GM18526 (cell line): ENCODE measurements around the gene ITPRIPL2.

Experiments
- POLR2A ChIP-seq: IDR thresholded peaks from 3 replicates; pipeline ENCODE4 v1.6.1; 2011; ENCODE audit not compliant: insufficient read length; ENCODE audit errors: extremely low read depth

The ITPRIPL2 gene

GRCh38 chr16:19113577-19114358, at the start of gene ITPRIPL2:
TSS of gene ITPRIPL2 (plus strand) at chr16:19113964. CDS start at chr16:19114462, 498 bp downstream.
- TF ChIP-seq POLR2A, result peak; percentile 28

- no peak for TF ChIP-seq POLR2A
Measured at GRCh38 chr16:19066988-19067348, 46.8 kb upstream of the ITPRIPL2 start.

GRCh38 chr16:19067349-19068236, 46.2 kb upstream of the ITPRIPL2 start, which contains the start of gene COQ7:
TSS of gene COQ7 (plus strand) at chr16:19067614. CDS start at chr16:19067665, 51 bp downstream.
- TF ChIP-seq POLR2A, result peak; percentile 45

GRCh38 chr16:19068237-19068815, 45.4 kb upstream of the ITPRIPL2 start:
- no peak for TF ChIP-seq POLR2A

GRCh38 chr16:19071811-19072777, 41.7 kb upstream of the ITPRIPL2 start:
- no peak for TF ChIP-seq POLR2A

GRCh38 chr16:19073344-19073743, 40.4 kb upstream of the ITPRIPL2 start:
- no peak for TF ChIP-seq POLR2A

GRCh38 chr16:19073863-19074262, 39.9 kb upstream of the ITPRIPL2 start:
- no peak for TF ChIP-seq POLR2A

- no peak for TF ChIP-seq POLR2A
Measured at GRCh38 chr16:19075511-19075910, 38.3 kb upstream of the ITPRIPL2 start.

- TF ChIP-seq POLR2A, result no peak
Measured at GRCh38 chr16:19077879-19078278, 35.9 kb upstream of the ITPRIPL2 start.

GRCh38 chr16:19083670-19084069, 30.1 kb upstream of the ITPRIPL2 start:
- TF ChIP-seq POLR2A, result no peak

- TF ChIP-seq POLR2A, result no peak
Measured at GRCh38 chr16:19084139-19084538, 29.6 kb upstream of the ITPRIPL2 start.

GRCh38 chr16:19084879-19085278, 28.9 kb upstream of the ITPRIPL2 start:
- TF ChIP-seq POLR2A, result no peak

- TF ChIP-seq POLR2A, result no peak
Measured at GRCh38 chr16:19085679-19086200, 28.0 kb upstream of the ITPRIPL2 start.
